Measurements from ENCODE around the gene CHPT1.

Gene CHPT1

GRCh38 chr12:101707131-101707782, 9.8 kb downstream of the CHPT1 start:
- DNase-seq (ENCODE audit: extremely low read depth, low read depth) = no peak
- no peak for TF ChIP-seq CTCF (IDR thresholded peaks at IDR 0.05; ENCODE audit: low read depth, low read length)

GRCh38 chr12:101710288-101710687, 12.8 kb downstream of the CHPT1 start:
- TF ChIP-seq CTCF (IDR thresholded peaks at IDR 0.05; ENCODE audit: low read depth, low read length) = no peak
- DNase-seq (ENCODE audit: extremely low read depth, low read depth) = no peak

- DNase-seq (ENCODE audit: extremely low read depth, low read depth) = no peak
Observed at GRCh38 chr12:101713059-101713682, 15.7 kb downstream of the CHPT1 start.

GRCh38 chr12:101713930-101714329, 16.5 kb downstream of the CHPT1 start:
- DNase-seq (ENCODE audit: extremely low read depth, low read depth) = no peak
- no peak for TF ChIP-seq CTCF (IDR thresholded peaks at IDR 0.05; ENCODE audit: low read depth, low read length)

More at GRCh38 chr12:101713059-101713682, 15.7 kb downstream of the CHPT1 start:
- no peak for TF ChIP-seq CTCF (IDR thresholded peaks at IDR 0.05; ENCODE audit: low read depth, low read length)

GRCh38 chr12:101714877-101715444, 17.5 kb downstream of the CHPT1 start:
- no peak for DNase-seq (ENCODE audit: extremely low read depth, low read depth)
- no peak for TF ChIP-seq CTCF (IDR thresholded peaks at IDR 0.05; ENCODE audit: low read depth, low read length)

GRCh38 chr12:101719566-101719965, 22.1 kb downstream of the CHPT1 start:
- DNase-seq (ENCODE audit: extremely low read depth, low read depth) = no peak
- TF ChIP-seq CTCF (IDR thresholded peaks at IDR 0.05; ENCODE audit: low read depth, low read length) = no peak

- DNase-seq (ENCODE audit: extremely low read depth, low read depth) = no peak
Observed at GRCh38 chr12:101720118-101720517, 22.7 kb downstream of the CHPT1 start.

More at GRCh38 chr12:101720118-101720517, 22.7 kb downstream of the CHPT1 start:
- TF ChIP-seq CTCF (IDR thresholded peaks at IDR 0.05; ENCODE audit: low read depth, low read length) = no peak
